H1 (cell line): Measurements from ENCODE around the gene NACAD. TPM values are rescaled to one million over a fixed set of nuclear protein-coding genes. Genes with fewer than 3 reads are reported as not detected.

ENCODE experiments used
- CTCF ChIA-PET: fragments of 300-600 bp; sonication (Branson Sonifier 250); formaldehyde crosslinking; loops from one replicate; lab custom pipeline; 2021; ENCODE audit not compliant: partially characterized antibody; lab: Charles Lee
- POLR2A ChIA-PET: fragments of 300-600 bp; sonication (Branson Sonifier 250); formaldehyde crosslinking; loops from one replicate; lab custom pipeline; 2021; ENCODE audit warnings: inconsistent platforms; ENCODE audit not compliant: partially characterized antibody; lab: Charles Lee
- DNase-seq, 2 experiments: peaks; one replicate each; pipeline versions ENCODE4 v3.0.0 to v3.0.0-alpha.2; 2010 to 2022; ENCODE audit warnings: low spot score in 2 of 2, low read depth in 1 of 2, mixed read lengths in 1 of 2
- FAIRE-seq: peaks from 2 replicates; lab custom pipeline; 2011; peaks lifted over from hg19 to GRCh38; lab: Jason Lieb, UNC
- H2AFZ ChIP-seq: 2 replicates; pipeline ENCODE4 v1.8.1; 2012; ENCODE audit warnings: low read length, inconsistent platforms
- H2AK5ac ChIP-seq: 2 replicates; pipeline ENCODE4 v1.6.1; 2013; ENCODE audit warnings: low read depth, low read length
- H2BK120ac ChIP-seq: replicated peaks from 2 replicates; pipeline ENCODE3; 2013; ENCODE audit warnings: low read depth, low read length, inconsistent platforms
- H2BK12ac ChIP-seq: 2 replicates; pipeline ENCODE4 v1.6.1; 2013; ENCODE audit warnings: low read depth, low read length
- H2BK15ac ChIP-seq: 2 replicates; pipeline ENCODE4 v1.6.1; 2013; ENCODE audit warnings: low read length
- H2BK20ac ChIP-seq: 2 replicates; pipeline ENCODE4 v1.6.1; 2013; ENCODE audit warnings: low read length
- H2BK5ac ChIP-seq: 2 replicates; pipeline ENCODE4 v1.6.1; 2013; ENCODE audit warnings: low read depth, low read length
- H3K14ac ChIP-seq: 2 replicates; pipeline ENCODE4 v1.6.1; 2013; ENCODE audit warnings: inconsistent platforms; ENCODE audit not compliant: insufficient read length
- H3K18ac ChIP-seq: 2 replicates; pipeline ENCODE4 v1.6.1; 2013; ENCODE audit warnings: low read length; ENCODE audit errors: extremely low read depth
- H3K23ac ChIP-seq: 2 replicates; pipeline ENCODE4 v1.6.1; 2013; ENCODE audit warnings: inconsistent platforms; ENCODE audit not compliant: insufficient read length
- H3K23me2 ChIP-seq: 2 replicates; pipeline ENCODE4 v1.6.1; 2013; ENCODE audit warnings: low read depth, low read length
- H3K27ac ChIP-seq: 2 replicates; pipeline ENCODE4 v1.6.1; 2011; ENCODE audit warnings: low read depth, low read length, inconsistent platforms
- H3K27me3 ChIP-seq, 4 experiments: replicated peaks in 1 of 4; 1 replicate in 1 of 4; 2 replicates in 3 of 4; pipeline versions ENCODE4 v1.6.1 to v1.8.1; 2011 to 2013; ENCODE audit warnings: low read length in 3 of 4, mild to moderate bottlenecking in 3 of 4, inconsistent platforms in 2 of 4, mixed read lengths in 2 of 4, moderate library complexity in 1 of 4; ENCODE audit not compliant: control insufficient read depth in 3 of 4, insufficient read depth in 3 of 4; ENCODE audit errors: extremely low read depth in 1 of 4
- H3K36me3 ChIP-seq, 4 experiments: 2 replicates each; pipeline versions ENCODE4 v1.6.1 to v1.8.1; 2011 to 2013; ENCODE audit warnings: mild to moderate bottlenecking in 4 of 4, low read length in 3 of 4, moderate library complexity in 2 of 4, control low read depth in 1 of 4, inconsistent platforms in 1 of 4; ENCODE audit not compliant: insufficient read depth in 4 of 4, control insufficient read depth in 2 of 4
- H3K4ac ChIP-seq: replicated peaks from 2 replicates; pipeline ENCODE3; 2013; ENCODE audit warnings: low read length, low read depth, mixed read lengths, inconsistent platforms; ENCODE audit not compliant: insufficient read length
- H3K4me1 ChIP-seq, 4 experiments: replicated peaks in 1 of 4; 1 replicate in 1 of 4; 2 replicates in 3 of 4; pipeline versions ENCODE4 v1.6.1 to v1.8.1; 2011 to 2013; ENCODE audit warnings: low read length in 3 of 4, inconsistent platforms in 2 of 4, mixed read lengths in 1 of 4; ENCODE audit not compliant: insufficient read depth in 4 of 4, control insufficient read depth in 3 of 4
- H3K4me2 ChIP-seq, 2 experiments: 2 replicates each; pipeline versions ENCODE4 v1.6.1 to v1.8.1; 2011 to 2013; ENCODE audit warnings: low read depth in 2 of 2, low read length in 2 of 2, control low read depth in 1 of 2, inconsistent platforms in 1 of 2, mild to moderate bottlenecking in 1 of 2; ENCODE audit not compliant: insufficient read depth in 1 of 2
- H3K4me3 ChIP-seq, 4 experiments: fragments of 200-600, 300-600 bp in 1 of 4; sonication (generic), shearing (Covaris generic), sonication (Bioruptor Twin) in 1 of 4; 2 replicates each; pipeline versions ENCODE4 v1.5.1 to v1.8.1; 2011 to 2016; ENCODE audit warnings: low read length in 4 of 4, low read depth in 3 of 4, control low read depth in 2 of 4, inconsistent platforms in 2 of 4, mild to moderate bottlenecking in 2 of 4, mixed read lengths in 1 of 4, moderate library complexity in 1 of 4; ENCODE audit not compliant: insufficient read depth in 2 of 4; ENCODE audit errors: extremely low read depth in 1 of 4
- H3K56ac ChIP-seq: replicated peaks from 2 replicates; pipeline ENCODE3; 2013; ENCODE audit warnings: low read depth, mild to moderate bottlenecking, mixed read lengths, low read length, inconsistent platforms; ENCODE audit not compliant: insufficient read length
- H3K79me1 ChIP-seq: 2 replicates; pipeline ENCODE4 v1.6.1; 2013; ENCODE audit warnings: low read depth, low read length, control low read depth
- H3K79me2 ChIP-seq, 2 experiments: 2 replicates each; pipeline versions ENCODE4 v1.6.1 to v1.8.1; 2012 to 2013; ENCODE audit warnings: low read length in 2 of 2, mild to moderate bottlenecking in 2 of 2, inconsistent platforms in 1 of 2; ENCODE audit not compliant: insufficient read depth in 2 of 2, control insufficient read depth in 1 of 2
- H3K9ac ChIP-seq, 4 experiments: replicated peaks in 1 of 4; 1 replicate in 1 of 4; 2 replicates in 3 of 4; pipeline versions ENCODE4 v1.6.1 to v1.8.1; 2011 to 2013; ENCODE audit warnings: low read depth in 3 of 4, low read length in 3 of 4, control low read depth in 2 of 4, mild to moderate bottlenecking in 2 of 4, moderate library complexity in 2 of 4, inconsistent platforms in 1 of 4; ENCODE audit errors: extremely low read depth in 1 of 4
- H3K9me3 ChIP-seq, 2 experiments: 2 replicates each; pipeline versions ENCODE4 v1.6.1 to v1.8.1; 2012 to 2013; ENCODE audit warnings: mild to moderate bottlenecking in 2 of 2, moderate library complexity in 2 of 2, control low read depth in 1 of 2, inconsistent platforms in 1 of 2, low read depth in 1 of 2, low read length in 1 of 2, mixed read lengths in 1 of 2; ENCODE audit not compliant: insufficient read depth in 2 of 2
- H4K20me1 ChIP-seq, 2 experiments: replicated peaks in 1 of 2; 2 replicates each; pipeline versions ENCODE3 to v1.8.1; 2011 to 2013; ENCODE audit warnings: inconsistent platforms in 2 of 2, low read length in 2 of 2, mild to moderate bottlenecking in 1 of 2; ENCODE audit not compliant: insufficient read depth in 2 of 2, control insufficient read depth in 1 of 2
- H4K5ac ChIP-seq: 2 replicates; pipeline ENCODE4 v1.6.1; 2013; ENCODE audit warnings: low read length, low read depth, mixed read lengths, inconsistent platforms; ENCODE audit not compliant: insufficient read length
- H4K8ac ChIP-seq: 2 replicates; pipeline ENCODE4 v1.8.0; 2013; ENCODE audit warnings: mild to moderate bottlenecking, moderate library complexity, low read length, inconsistent platforms; ENCODE audit not compliant: insufficient read depth; ENCODE audit errors: extremely low read depth
- H4K91ac ChIP-seq: replicated peaks from 2 replicates; pipeline ENCODE3; 2013; ENCODE audit warnings: low read length, mixed read lengths, inconsistent platforms; ENCODE audit not compliant: insufficient read length
- CEBPB ChIP-seq: IDR thresholded peaks from 2 replicates; pipeline ENCODE4 v1.6.1; 2012; ENCODE audit warnings: low read depth, low read length
- CHD2 ChIP-seq: IDR thresholded peaks from 2 replicates; pipeline ENCODE4 v1.6.1; 2012; ENCODE audit warnings: low read length, improper control_type of control experiment
- HDAC6 ChIP-seq: IDR thresholded peaks from one replicate; pipeline ENCODE4 v1.7.1; 2012; ENCODE audit warnings: low read depth, mild to moderate bottlenecking, inconsistent platforms, low read length, moderate library complexity
- RAD21 ChIP-seq, 2 experiments: IDR thresholded peaks in 1 of 2; conservative IDR thresholded peaks in 1 of 2; 2 replicates each; pipeline ENCODE4 v1.6.1; 2011; ENCODE audit warnings: low read depth in 2 of 2, low read length in 2 of 2, improper control_type of control experiment in 1 of 2, inconsistent platforms in 1 of 2, mild to moderate bottlenecking in 1 of 2, moderate library complexity in 1 of 2
- RXRA ChIP-seq: IDR thresholded peaks from 2 replicates; pipeline ENCODE4 v1.6.1; 2011; ENCODE audit warnings: low read depth, mild to moderate bottlenecking, low read length, moderate library complexity; ENCODE audit not compliant: insufficient read depth
- SRF ChIP-seq: IDR thresholded peaks from 2 replicates; pipeline ENCODE4 v1.6.1; 2011; ENCODE audit warnings: mild to moderate bottlenecking, low read depth, low read length, moderate library complexity
- WGBS, 2 experiments: shearing (Covaris generic) in 1 of 2; methylation state at CpG; one replicate each; pipeline versions ENCODE4 v1.1.6 to v1.1.7; 2013 to 2015; ENCODE audit warnings: low lambda C conversion rate in 2 of 2, mixed read lengths in 2 of 2, inconsistent platforms in 1 of 2, low coverage in 1 of 2, missing lambda C conversion rate in 1 of 2; ENCODE audit not compliant: insufficient replicate concordance in 2 of 2, insufficient coverage in 1 of 2, insufficient read length in 1 of 2; ENCODE audit errors: extremely low coverage in 1 of 2, missing lambda C conversion rate in 1 of 2; 5-methylcytosine and 5-hydroxymethylcytosine counted together
- polyA plus RNA-seq, 7 experiments: library from polyadenylated mRNA; depleted of rRNA in 3 of 7; stranded (reverse) in 5 of 7; unstranded in 2 of 7; fragments of >200 nt in 5 of 7; fragments of 200-250 nt in 2 of 7; gene quantifications; 1 replicate in 5 of 7; 2 replicates in 1 of 7; 4 replicates in 1 of 7; pipeline versions ENCODE4 v1.2.1 to v1.2.3, GENCODE V29; 2011 to 2013; ENCODE audit warnings: missing spikeins in 2 of 7, mixed read lengths in 2 of 7
- total RNA-seq: library from RNA; stranded (reverse); fragmentation: NEBNext Ultra II Directional; extraction: Animal tissue kit (Norgen Biotek cat#: 25700); gene quantifications from 2 replicates; pipeline ENCODE4 v1.2.1, GENCODE V29; 2021

NACAD gene
- total and polyA plus RNA-seq, 2 of the 8 experiments (the other 6 are each of a cell fraction or from before 2014, with no cell fraction given), result 1.3 to 6.0 TPM

- FAIRE-seq, result no peak
- H4K8ac ChIP-seq, result no peak overlapping the region; the same call in 1 of the 2 replicates
- H2AFZ ChIP-seq, result no peak overlapping the region
- peaks cover 0 to 13% (median 10%) of the 10 kb centered on the region in 4 experiments; a peak in 6 of 7 replicates for H3K4me1 ChIP-seq
- no peak overlapping the region for H3K14ac ChIP-seq
- ChIA-PET POLR2A (interaction anchor here (1.5 to 6.5 kb wide), 2 partner anchors 11 to 14 kb away, joined by 4 to 43 read pairs; partner anchors contain the start of gene TBRG4), CTCF (interaction anchor here (0.6 to 5.5 kb wide), 5 partner anchors 8 to 357 kb away, joined by 3 to 39 read pairs (median 4); no protein-coding TSS in a partner anchor)
- H3K4ac ChIP-seq, result peak overlapping the region; percentile 29
- H4K5ac ChIP-seq, result no peak overlapping the region
- TF ChIP-seq SRF, result no peak
- no peak for TF ChIP-seq CEBPB
- TF ChIP-seq CHD2, result no peak
- no peak for TF ChIP-seq RAD21 (IDR thresholded peaks at IDR 0.05 in 1 of 2, conservative IDR thresholded peaks at IDR 0.05 in 1 of 2; ENCODE audit: low read depth in 2 of 2, low read length in 2 of 2)
- TF ChIP-seq HDAC6, result no peak
- TF ChIP-seq RXRA, result no peak
- no peaks in the 10 kb centered on the region for H3K79me2 ChIP-seq
- H4K20me1 ChIP-seq, result no peaks in the 10 kb centered on the region
- no peaks in the 10 kb centered on the region for H3K9me3 ChIP-seq
- H2BK5ac ChIP-seq, result no peak overlapping the region
- H2BK12ac ChIP-seq, result peak overlapping the region; percentile 39; the same call in 1 of the 2 replicates
- no peak for DNase-seq
- no peaks in the 10 kb centered on the region for H3K79me1 ChIP-seq
- H3K23ac ChIP-seq, result no peak overlapping the region
- H3K27ac ChIP-seq, result no peak overlapping the region
- H2BK120ac ChIP-seq, result no peak overlapping the region
- H3K27me3 ChIP-seq, result no peaks in the 10 kb centered on the region
- H3K9ac ChIP-seq, result no peak overlapping the region
- no peak overlapping the region for H3K4me2 ChIP-seq
- no peak overlapping the region for H2BK20ac ChIP-seq
- no peaks in the 10 kb centered on the region for H3K23me2 ChIP-seq
- WGBS, 2 experiments, result 92% methylated on average over 11 of the region's 11 CpGs; no CpG with 5 or more reads in 1 of the 2 experiments
- no peak overlapping the region for H3K4me3 ChIP-seq
- no peak overlapping the region for H2AK5ac ChIP-seq
- H4K91ac ChIP-seq, result peak overlapping the region; percentile 47
- H3K36me3 ChIP-seq, result no peaks in the 10 kb centered on the region
- no peak overlapping the region for H3K56ac ChIP-seq
- H2BK15ac ChIP-seq, result no peak overlapping the region
- no peak overlapping the region; the same call in 1 of the 2 replicates for H3K18ac ChIP-seq
These were observed 36.6 kb upstream of the NACAD start for GRCh38 chr7:45125193-45125904.
